IMR-90 (cell line): ENCODE measurements around the gene TSHZ1. TPM values are rescaled to one million over a fixed set of nuclear protein-coding genes. Genes with fewer than 3 reads are reported as not detected.

ENCODE experiments used
- ATAC-seq: fragments of 200-7000 bp; cut with Tn5 transposase; 2 replicates; pipeline ENCODE4 v1.9.1; 2020; ENCODE audit warnings: low read depth, mild to moderate bottlenecking, moderate library complexity
- BruUV-seq: library from RNA; stranded (reverse); fragments of 400-500 nt; replicated peaks from 2 replicates; lab custom pipeline; 2021; lab: Mats Ljungman, UMichigan
- CTCF ChIA-PET: fragments of 300-600 bp; formaldehyde crosslinking; extraction: SDS; loops from one replicate; lab custom pipeline; 2021; ENCODE audit warnings: antibody characterized with exemption; lab: Yijun Ruan, JAX
- POLR2A ChIA-PET: fragments of 300-600 bp; sonication (Branson Sonifier 250); formaldehyde crosslinking; loops from one replicate; lab custom pipeline; 2022; ENCODE audit warnings: antibody characterized with exemption; ENCODE audit not compliant: unreplicated experiment; lab: Charles Lee
- DNase-seq: peaks from one replicate; pipeline ENCODE4 v3.0.0; 2013
- H2AFZ ChIP-seq: replicated peaks from 2 replicates; pipeline ENCODE3; 2013; ENCODE audit warnings: low read length, mild to moderate bottlenecking; ENCODE audit not compliant: poor library complexity
- H2AK5ac ChIP-seq: 2 replicates; pipeline ENCODE4 v1.6.1; 2013; ENCODE audit warnings: low read depth, low read length, inconsistent platforms
- H2AK9ac ChIP-seq: replicated peaks from 2 replicates; pipeline ENCODE3; 2013; ENCODE audit warnings: mild to moderate bottlenecking, low read depth, low read length, moderate library complexity; ENCODE audit not compliant: poor library complexity
- H2BK120ac ChIP-seq: 2 replicates; pipeline ENCODE4 v1.6.1; 2013; ENCODE audit warnings: low read depth, low read length, inconsistent platforms
- H2BK15ac ChIP-seq: 3 replicates; pipeline ENCODE4 v1.6.1; 2013; ENCODE audit warnings: low read depth, low read length, inconsistent platforms
- H2BK20ac ChIP-seq: 2 replicates; pipeline ENCODE4 v1.6.1; 2013; ENCODE audit warnings: low read depth, mild to moderate bottlenecking, inconsistent platforms, low read length, moderate library complexity
- H2BK5ac ChIP-seq: 2 replicates; pipeline ENCODE4 v1.6.1; 2013; ENCODE audit warnings: mild to moderate bottlenecking, low read depth, low read length, inconsistent platforms; ENCODE audit not compliant: poor library complexity, severe bottlenecking
- H3K14ac ChIP-seq: replicated peaks from 2 replicates; pipeline ENCODE4 v1.6.1; 2013; ENCODE audit warnings: low read depth, low read length, inconsistent platforms
- H3K18ac ChIP-seq: 2 replicates; pipeline ENCODE4 v1.6.1; 2013; ENCODE audit warnings: low read depth, low read length, control low read depth
- H3K23ac ChIP-seq: 2 replicates; pipeline ENCODE4 v1.6.1; 2013; ENCODE audit warnings: low read depth, low read length, inconsistent platforms
- H3K27ac ChIP-seq: 2 replicates; pipeline ENCODE4 v1.5.1; 2013; ENCODE audit warnings: mild to moderate bottlenecking, control low read depth, low read length; ENCODE audit not compliant: insufficient read depth
- H3K27me3 ChIP-seq: 2 replicates; pipeline ENCODE4 v1.6.1; 2013; ENCODE audit warnings: low read length; ENCODE audit not compliant: control insufficient read depth, insufficient read depth
- H3K36me3 ChIP-seq: 2 replicates; pipeline ENCODE4 v1.6.1; 2013; ENCODE audit warnings: low read length, mixed read lengths; ENCODE audit not compliant: control insufficient read depth, insufficient read depth
- H3K4ac ChIP-seq: 2 replicates; pipeline ENCODE4 v1.6.1; 2013; ENCODE audit warnings: low read depth, low read length, inconsistent platforms
- H3K4me1 ChIP-seq: 2 replicates; pipeline ENCODE4 v1.6.1; 2013; ENCODE audit warnings: low read length, mixed read lengths; ENCODE audit not compliant: control insufficient read depth, insufficient read depth
- H3K4me2 ChIP-seq: 2 replicates; pipeline ENCODE4 v1.6.1; 2013; ENCODE audit warnings: low read depth, mild to moderate bottlenecking, control low read depth, low read length, moderate library complexity
- H3K4me3 ChIP-seq: 2 replicates; pipeline ENCODE4 v1.5.1; 2013; ENCODE audit warnings: low read depth, mild to moderate bottlenecking, control low read depth, low read length, moderate library complexity; ENCODE audit not compliant: insufficient read depth
- H3K56ac ChIP-seq: 2 replicates; pipeline ENCODE4 v1.6.1; 2013; ENCODE audit warnings: low read length, inconsistent platforms; ENCODE audit not compliant: insufficient read depth; ENCODE audit errors: extremely low read depth
- H3K79me1 ChIP-seq, 2 experiments: 2 replicates each; pipeline ENCODE4 v1.6.1; 2013; ENCODE audit warnings: low read length in 2 of 2, inconsistent platforms in 1 of 2, low read depth in 1 of 2
- H3K9ac ChIP-seq: 2 replicates; pipeline ENCODE4 v1.6.1; 2013; ENCODE audit warnings: low read depth, low read length, control low read depth
- H3K9me1 ChIP-seq: 2 replicates; pipeline ENCODE4 v1.6.1; 2013; ENCODE audit warnings: low read length, inconsistent platforms; ENCODE audit not compliant: insufficient read depth
- H3K9me3 ChIP-seq: 2 replicates; pipeline ENCODE4 v1.6.1; 2013; ENCODE audit warnings: low read length; ENCODE audit not compliant: control insufficient read depth, insufficient read depth
- H4K20me1 ChIP-seq: 2 replicates; pipeline ENCODE4 v1.6.1; 2013; ENCODE audit warnings: low read length, inconsistent platforms; ENCODE audit not compliant: insufficient read depth
- H4K5ac ChIP-seq: 2 replicates; pipeline ENCODE4 v1.6.1; 2013; ENCODE audit warnings: mild to moderate bottlenecking, low read depth, low read length, control low read depth
- H4K8ac ChIP-seq, 2 experiments: 2 replicates each; pipeline ENCODE4 v1.6.1; 2013; ENCODE audit warnings: low read depth in 2 of 2, low read length in 2 of 2, control low read depth in 1 of 2, inconsistent platforms in 1 of 2
- H4K91ac ChIP-seq: 2 replicates; pipeline ENCODE4 v1.6.1; 2013; ENCODE audit warnings: low read depth, low read length, inconsistent platforms; ENCODE audit not compliant: insufficient read depth
- BHLHE40 ChIP-seq: fragments of 150-350 bp; IDR thresholded peaks from 2 replicates; pipeline ENCODE4 v1.6.1; 2016; ENCODE audit warnings: mild to moderate bottlenecking, low read depth, low read length
- CEBPB ChIP-seq: IDR thresholded peaks from 2 replicates; pipeline ENCODE4 v1.6.1; 2012; ENCODE audit warnings: low read depth, low read length, improper control_type of control experiment
- CHD1 ChIP-seq: IDR thresholded peaks from 2 replicates; pipeline ENCODE4 v1.6.1; 2012; ENCODE audit warnings: low read depth, low read length, improper control_type of control experiment
- CTCF ChIP-seq: conservative IDR thresholded peaks from 2 replicates; pipeline ENCODE4 v1.5.1; 2012; ENCODE audit warnings: mild to moderate bottlenecking, low read depth, low read length, improper control_type of control experiment
- ELK1 ChIP-seq: fragments of 150-350 bp; IDR thresholded peaks from 2 replicates; pipeline ENCODE4 v1.6.1; 2016; ENCODE audit warnings: low read depth, mild to moderate bottlenecking, low read length, moderate library complexity, borderline replicate concordance
- FOS ChIP-seq: fragments of 150-350 bp; IDR thresholded peaks from 2 replicates; pipeline ENCODE4 v1.6.1; 2016; ENCODE audit warnings: low read depth, low read length
- MAFK ChIP-seq: IDR thresholded peaks from 2 replicates; pipeline ENCODE4 v1.6.1; 2012; ENCODE audit warnings: low read depth, low read length, improper control_type of control experiment
- MAZ ChIP-seq: IDR thresholded peaks from 2 replicates; pipeline ENCODE4 v1.6.1; 2012; ENCODE audit warnings: low read depth, mild to moderate bottlenecking, low read length, improper control_type of control experiment, moderate library complexity, borderline replicate concordance
- MXI1 ChIP-seq: IDR thresholded peaks from 2 replicates; pipeline ENCODE4 v1.6.1; 2012; ENCODE audit warnings: low read depth, mild to moderate bottlenecking, low read length, moderate library complexity, borderline replicate concordance
- NFE2L2 ChIP-seq: fragments of 150-350 bp; IDR thresholded peaks from 2 replicates; pipeline ENCODE4 v1.6.1; 2016; ENCODE audit warnings: low read depth, mild to moderate bottlenecking, low read length
- POLR2A ChIP-seq: IDR thresholded peaks from 2 replicates; pipeline ENCODE4 v1.6.1; 2012; ENCODE audit warnings: mild to moderate bottlenecking, low read depth, low read length
- RAD21 ChIP-seq: IDR thresholded peaks from 2 replicates; pipeline ENCODE4 v1.6.1; 2012; ENCODE audit warnings: low read length, improper control_type of control experiment
- RCOR1 ChIP-seq: IDR thresholded peaks from 2 replicates; pipeline ENCODE4 v1.6.1; 2012; ENCODE audit warnings: mild to moderate bottlenecking, low read length, improper control_type of control experiment; ENCODE audit not compliant: insufficient replicate concordance
- SMC3 ChIP-seq: fragments of 150-350 bp; IDR thresholded peaks from 2 replicates; pipeline ENCODE4 v1.6.1; 2016; ENCODE audit warnings: low read depth, mild to moderate bottlenecking, antibody characterized with exemption, low read length, moderate library complexity
- WGBS, 2 experiments: methylation state at CpG; one replicate each; pipeline versions ENCODE4 v1.1.5 to v1.1.7; 2013; ENCODE audit warnings: missing lambda C conversion rate in 2 of 2; ENCODE audit not compliant: insufficient read length in 1 of 2; ENCODE audit errors: extremely low coverage in 2 of 2; 5-methylcytosine and 5-hydroxymethylcytosine counted together
- dilution Hi-C: fragments of 300-500 bp; cut with HindIII; formaldehyde crosslinking; loops from one replicate; pipeline ENCODE4 v1.14.3; 2018; ENCODE audit warnings: low sequenced_read_pairs; ENCODE audit not compliant: unreplicated experiment
- in situ Hi-C: fragments of 300-500 bp; cut with MboI; formaldehyde crosslinking; loops from 3 replicates; pipeline ENCODE4 v1.14.3; 2019; ENCODE audit warnings: low sequenced_read_pairs, inconsistent platforms, mixed read lengths
- intact Hi-C: fragments of 100-400 bp; cut with micrococcal nuclease; formaldehyde crosslinking; loops from 2 replicates; pipeline ENCODE4 v1.10.0; 2022
- polyA plus RNA-seq, 3 experiments: library from polyadenylated mRNA; depleted of rRNA; stranded (reverse); fragments of >200 nt; gene quantifications; 2 replicates each; pipeline ENCODE4 v1.2.3, GENCODE V29; 2012; ENCODE audit warnings: low replicate concordance in 1 of 3
- total RNA-seq: library from RNA; depleted of rRNA; stranded (reverse); fragments of >200 nt; gene quantifications from 2 replicates; pipeline ENCODE4 v1.2.3, GENCODE V29; 2012
- TF ChIP-seq, protein P1 (sequence below): fragments of 150-350 bp; IDR thresholded peaks from 2 replicates; pipeline ENCODE4 v1.6.1; 2017; ENCODE audit warnings: mild to moderate bottlenecking, antibody characterized with exemption, low read length, low read depth

The TSHZ1 gene
- total and polyA plus RNA-seq, 2 of the 4 experiments (the other 2 are of a cell fraction) = 7.1 to 10.0 TPM

DNA sequence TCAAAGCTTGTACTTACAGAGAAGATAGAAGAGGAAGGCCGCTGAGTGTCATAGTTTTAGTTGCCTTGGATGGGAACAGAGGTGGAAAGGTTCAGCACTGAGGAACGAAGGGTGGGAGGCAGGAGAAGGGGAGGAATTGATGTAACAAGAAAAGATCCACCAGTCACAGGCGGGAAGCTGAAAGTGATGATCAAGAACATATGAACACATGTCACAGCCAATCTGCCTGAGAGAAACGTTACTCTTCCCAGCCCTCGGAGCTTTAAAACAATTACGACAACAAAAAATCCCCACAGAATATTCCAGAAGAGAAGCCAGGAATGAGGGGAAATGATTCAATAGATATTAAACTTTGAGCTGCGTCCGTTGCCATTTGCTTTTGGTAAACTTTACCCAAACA, 87.1 kb downstream of the TSHZ1 start:
- H3K23ac ChIP-seq = no peak overlapping the region
- H2BK20ac ChIP-seq = no peak overlapping the region
- H3K79me1 ChIP-seq = no peaks in the 10 kb centered on the region
- no peak overlapping the region for H3K27ac ChIP-seq
- H3K9me3 ChIP-seq = no peaks in the 10 kb centered on the region
- TF ChIP-seq ELK1 (no peak), CTCF (no peak), RCOR1 (no peak), MAZ (no peak), CHD1 (no peak), MXI1 (no peak), FOS (no peak), SMC3 (no peak), BHLHE40 (no peak), RAD21 (no peak), POLR2A (no peak), MAFK (no peak), CEBPB (no peak), NFE2L2 (no peak)
- TF ChIP-seq, protein P1, sequence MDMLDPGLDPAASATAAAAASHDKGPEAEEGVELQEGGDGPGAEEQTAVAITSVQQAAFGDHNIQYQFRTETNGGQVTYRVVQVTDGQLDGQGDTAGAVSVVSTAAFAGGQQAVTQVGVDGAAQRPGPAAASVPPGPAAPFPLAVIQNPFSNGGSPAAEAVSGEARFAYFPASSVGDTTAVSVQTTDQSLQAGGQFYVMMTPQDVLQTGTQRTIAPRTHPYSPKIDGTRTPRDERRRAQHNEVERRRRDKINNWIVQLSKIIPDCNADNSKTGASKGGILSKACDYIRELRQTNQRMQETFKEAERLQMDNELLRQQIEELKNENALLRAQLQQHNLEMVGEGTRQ = no peak
- H3K4me1 ChIP-seq = no peaks in the 10 kb centered on the region
- H3K14ac ChIP-seq = no peak overlapping the region
- ChIA-PET CTCF (no interaction called here), POLR2A (no interaction called here)
- no peaks in the 10 kb centered on the region for H3K9me1 ChIP-seq
- ATAC-seq = no peak
- WGBS, 2 experiments = 80% methylated on average over 1 of the region's 8 CpGs; no CpG with 5 or more reads in 1 of the 2 experiments
- no peak overlapping the region for H2AK5ac ChIP-seq
- H3K18ac ChIP-seq = no peak overlapping the region
- no peaks in the 10 kb centered on the region for H3K36me3 ChIP-seq
- H3K56ac ChIP-seq = no peak overlapping the region
- H3K4me3 ChIP-seq = no peak overlapping the region
- in situ Hi-C loops (no loop called here), intact Hi-C loops (no loop called here), dilution Hi-C loops (no loop called here)
- no peak overlapping the region for H2BK5ac ChIP-seq
- no peak overlapping the region for H2BK120ac ChIP-seq
- no peak overlapping the region for H2BK15ac ChIP-seq
- H3K4ac ChIP-seq = no peak overlapping the region
- no peaks in the 10 kb centered on the region for H4K20me1 ChIP-seq
- no peak for DNase-seq
- H2AK9ac ChIP-seq = no peak overlapping the region
- BruUV-seq = no TSS peak
- no peak overlapping the region for H3K9ac ChIP-seq
- H3K4me2 ChIP-seq = no peak overlapping the region
- no peaks in the 10 kb centered on the region for H3K27me3 ChIP-seq
- no peak overlapping the region for H4K91ac ChIP-seq
- H2AFZ ChIP-seq = no peak overlapping the region
- no peak overlapping the region for H4K8ac ChIP-seq
- no peak overlapping the region for H4K5ac ChIP-seq
